ENCODE measurements around the gene HOGA1.
"Not testable (repeated sequence)": the region's sequence is repeated elsewhere in the genome, so short reads cannot be mapped to it uniquely, and the experiment has no call there.

DNA sequence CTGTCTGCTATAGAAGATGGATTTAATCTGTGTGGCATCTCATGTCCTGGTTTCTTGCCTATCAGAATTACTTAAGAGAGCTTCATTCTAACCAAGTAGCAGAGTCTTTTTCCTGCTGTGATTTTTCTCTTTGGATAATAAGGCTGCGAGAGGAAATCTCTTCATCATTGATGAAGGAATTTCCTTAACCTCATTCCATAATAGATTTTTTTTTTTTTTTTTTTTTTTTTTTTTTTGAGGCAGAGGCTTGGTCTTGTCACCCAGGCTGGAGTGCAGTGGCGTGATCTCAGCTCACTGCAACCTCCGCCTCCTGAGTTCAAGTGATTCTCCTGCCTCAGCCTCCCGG is 65.2 kb downstream of the HOGA1 start:
- TF ChIP-seq, protein P1, sequence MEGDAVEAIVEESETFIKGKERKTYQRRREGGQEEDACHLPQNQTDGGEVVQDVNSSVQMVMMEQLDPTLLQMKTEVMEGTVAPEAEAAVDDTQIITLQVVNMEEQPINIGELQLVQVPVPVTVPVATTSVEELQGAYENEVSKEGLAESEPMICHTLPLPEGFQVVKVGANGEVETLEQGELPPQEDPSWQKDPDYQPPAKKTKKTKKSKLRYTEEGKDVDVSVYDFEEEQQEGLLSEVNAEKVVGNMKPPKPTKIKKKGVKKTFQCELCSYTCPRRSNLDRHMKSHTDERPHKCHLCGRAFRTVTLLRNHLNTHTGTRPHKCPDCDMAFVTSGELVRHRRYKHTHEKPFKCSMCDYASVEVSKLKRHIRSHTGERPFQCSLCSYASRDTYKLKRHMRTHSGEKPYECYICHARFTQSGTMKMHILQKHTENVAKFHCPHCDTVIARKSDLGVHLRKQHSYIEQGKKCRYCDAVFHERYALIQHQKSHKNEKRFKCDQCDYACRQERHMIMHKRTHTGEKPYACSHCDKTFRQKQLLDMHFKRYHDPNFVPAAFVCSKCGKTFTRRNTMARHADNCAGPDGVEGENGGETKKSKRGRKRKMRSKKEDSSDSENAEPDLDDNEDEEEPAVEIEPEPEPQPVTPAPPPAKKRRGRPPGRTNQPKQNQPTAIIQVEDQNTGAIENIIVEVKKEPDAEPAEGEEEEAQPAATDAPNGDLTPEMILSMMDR (conservative IDR thresholded peaks at IDR 0.05 in 1 of 2, IDR thresholded peaks at IDR 0.05 in 1 of 2; ENCODE audit: low read depth in 1 of 2, low read length in 2 of 2) = not testable (repeated sequence)
- TF ChIP-seq EZH2 (IDR thresholded peaks at IDR 0.05; ENCODE audit: low read length, missing control alignments) = not testable (repeated sequence)
